HEK293T (cell line): ENCODE results near the gene FASTKD1.

ENCODE experiments used
- CTCF ChIA-PET: fragments of 350-600 bp; formaldehyde crosslinking; extraction: SDS; loops from one replicate; lab custom pipeline; 2021; ENCODE audit warnings: antibody characterized with exemption, inconsistent platforms; lab: Yijun Ruan, JAX
- POLR2A ChIA-PET: fragments of 350-600 bp; formaldehyde crosslinking; extraction: SDS; loops from one replicate; lab custom pipeline; 2020; ENCODE audit warnings: antibody characterized with exemption, inconsistent platforms; lab: Yijun Ruan, JAX
- DNase-seq: peaks from one replicate; pipeline ENCODE4 v3.0.0; 2012; ENCODE audit warnings: mixed read lengths; ENCODE audit errors: extremely low spot score
- ARNT ChIP-seq: fragments of 450-650 bp; IDR thresholded peaks from 2 replicates; pipeline ENCODE4 v1.6.1; 2017; ENCODE audit warnings: mild to moderate bottlenecking
- BHLHE40 ChIP-seq: fragments of 450-650 bp; IDR thresholded peaks from 2 replicates; pipeline ENCODE4 v1.6.1; 2016; ENCODE audit warnings: mild to moderate bottlenecking, moderate library complexity, borderline replicate concordance
- CTBP1 ChIP-seq: fragments of 450-650 bp; IDR thresholded peaks from 2 replicates; pipeline ENCODE4 v1.6.1; 2016; ENCODE audit warnings: borderline replicate concordance
- ELF4 ChIP-seq: fragments of 450-650 bp; IDR thresholded peaks from 2 replicates; pipeline ENCODE4 v1.6.1; 2017; ENCODE audit warnings: antibody characterized with exemption
- FOXA1 ChIP-seq: fragments of 450-650 bp; IDR thresholded peaks from 2 replicates; pipeline ENCODE4 v1.6.1; 2016; ENCODE audit warnings: mild to moderate bottlenecking
- FOXK2 ChIP-seq: fragments of 450-650 bp; IDR thresholded peaks from 2 replicates; pipeline ENCODE4 v1.6.1; 2016; ENCODE audit warnings: mild to moderate bottlenecking
- FOXM1 ChIP-seq: fragments of 450-650 bp; IDR thresholded peaks from 2 replicates; pipeline ENCODE4 v1.6.1; 2017; ENCODE audit warnings: mild to moderate bottlenecking, borderline replicate concordance
- HDGF ChIP-seq: fragments of 450-650 bp; IDR thresholded peaks from 2 replicates; pipeline ENCODE4 v1.6.1; 2017; ENCODE audit warnings: antibody characterized with exemption, borderline replicate concordance
- L3MBTL2 ChIP-seq: fragments of 450-650 bp; conservative IDR thresholded peaks from 2 replicates; pipeline ENCODE4 v1.6.1; 2016; ENCODE audit warnings: mild to moderate bottlenecking
- LEF1 ChIP-seq: fragments of 450-650 bp; IDR thresholded peaks from 2 replicates; pipeline ENCODE4 v1.6.1; 2017; ENCODE audit warnings: mild to moderate bottlenecking, borderline replicate concordance
- NFRKB ChIP-seq: fragments of 450-650 bp; IDR thresholded peaks from 2 replicates; pipeline ENCODE4 v1.6.1; 2016; ENCODE audit warnings: mild to moderate bottlenecking, moderate library complexity
- PKNOX1 ChIP-seq: fragments of 450-650 bp; IDR thresholded peaks from 2 replicates; pipeline ENCODE4 v1.6.1; 2016
- SP1 ChIP-seq: fragments of 450-650 bp; IDR thresholded peaks from 2 replicates; pipeline ENCODE4 v1.6.1; 2017
- SUZ12 ChIP-seq: fragments of 450-650 bp; IDR thresholded peaks from 2 replicates; pipeline ENCODE4 v1.6.1; 2016; ENCODE audit warnings: mild to moderate bottlenecking
- TARDBP ChIP-seq: fragments of 450-650 bp; IDR thresholded peaks from 2 replicates; pipeline ENCODE4 v1.6.1; 2016
- ZNF384 ChIP-seq: fragments of 450-650 bp; IDR thresholded peaks from 2 replicates; pipeline ENCODE4 v1.6.1; 2016

Gene FASTKD1

GRCh38 chr2:169486487-169486886 lies 87.2 kb downstream of the FASTKD1 start:
- ChIA-PET CTCF (no interaction called here), POLR2A (no interaction called here)
- no peak for DNase-seq
- TF ChIP-seq ARNT = no peak
- no peak for TF ChIP-seq SP1
- TF ChIP-seq SUZ12 = no peak
- TF ChIP-seq CTBP1 = no peak
- no peak for TF ChIP-seq FOXA1
- no peak for TF ChIP-seq BHLHE40
- no peak for TF ChIP-seq L3MBTL2
- no peak for TF ChIP-seq HDGF
- TF ChIP-seq FOXK2 = no peak
- no peak for TF ChIP-seq LEF1
- no peak for TF ChIP-seq TARDBP

DNA sequence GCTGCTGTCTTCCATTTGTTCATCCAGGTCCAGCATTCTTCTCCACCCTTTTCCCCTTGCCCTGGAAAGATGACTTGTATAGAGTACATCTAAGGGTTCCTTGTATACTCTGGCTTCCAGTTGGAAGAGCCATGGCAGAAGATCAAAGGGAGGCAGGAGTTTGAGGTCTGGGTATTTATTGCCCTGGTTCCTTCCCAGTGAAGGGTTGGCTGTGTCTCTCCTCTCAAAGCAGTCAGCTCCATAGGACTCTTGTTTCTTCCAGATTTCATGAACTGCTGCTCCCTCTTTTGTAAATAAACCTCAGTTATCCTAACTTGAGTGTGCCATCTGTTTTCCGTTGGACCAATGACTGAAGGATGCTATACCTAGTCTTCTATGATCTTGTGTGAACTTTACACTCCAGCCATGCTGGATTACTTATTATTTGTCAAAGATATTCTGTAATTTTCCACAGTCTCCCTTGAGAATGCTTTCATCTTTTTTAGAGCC lies 88.0 kb downstream of the FASTKD1 start:
- CTCF ChIA-PET = no interaction called here

GRCh38 chr2:169480079-169480465 lies 93.6 kb downstream of the FASTKD1 start:
- no peak for DNase-seq

More for the DNA sequence above, 88.0 kb downstream of the FASTKD1 start:
- POLR2A ChIA-PET = no interaction called here
- no peak for TF ChIP-seq NFRKB
- no peak for TF ChIP-seq SUZ12
- TF ChIP-seq ELF4 = no peak
- no peak for TF ChIP-seq FOXK2
- TF ChIP-seq PKNOX1 = no peak
- TF ChIP-seq BHLHE40 = no peak
- no peak for TF ChIP-seq TARDBP
- no peak for TF ChIP-seq FOXM1
- no peak for TF ChIP-seq ZNF384
- no peak for TF ChIP-seq HDGF
- no peak for TF ChIP-seq SP1
- TF ChIP-seq LEF1 = no peak
- TF ChIP-seq ARNT = no peak
- no peak for TF ChIP-seq L3MBTL2
- no peak for TF ChIP-seq CTBP1
- TF ChIP-seq FOXA1 = no peak
- no peak for DNase-seq

More at GRCh38 chr2:169480079-169480465, 93.6 kb downstream of the FASTKD1 start:
- ChIA-PET CTCF (interaction anchor here (0.7 to 2.0 kb wide), 6 partner anchors 9 to 349 kb away, joined by 3 to 7 read pairs (median 3); no protein-coding TSS in a partner anchor), POLR2A (interaction anchor here (1.1 to 1.6 kb wide), 4 partner anchors 8 to 94 kb away, joined by 3 to 5 read pairs (median 4); partner anchors contain the start of gene FASTKD1)
- no peak for TF ChIP-seq ZNF384
- no peak for TF ChIP-seq SUZ12
- TF ChIP-seq FOXK2 = no peak
- TF ChIP-seq TARDBP = no peak
- TF ChIP-seq FOXM1 = no peak
- no peak for TF ChIP-seq L3MBTL2
- TF ChIP-seq FOXA1 = no peak
- TF ChIP-seq NFRKB = no peak
- no peak for TF ChIP-seq CTBP1
- TF ChIP-seq BHLHE40 = no peak
- no peak for TF ChIP-seq ELF4
- TF ChIP-seq HDGF = no peak
- TF ChIP-seq PKNOX1 = no peak
- TF ChIP-seq ARNT = no peak
- TF ChIP-seq LEF1 = no peak
- no peak for TF ChIP-seq SP1
